ENCODE results near the gene EXOSC7.
A peak's percentile ranks its signal among the peaks of the same experiment; 100 is the strongest.
"Not testable (repeated sequence)": the region's sequence is repeated elsewhere in the genome, so short reads cannot be mapped to it uniquely, and the experiment has no call there.

Gene EXOSC7

GRCh38 chr3:45037720-45038455, 61.8 kb downstream of the EXOSC7 start:
- H3K4me3 ChIP-seq (ENCODE audit: low read length): no peak overlapping the region
- peak; percentile 96 for DNase-seq (ENCODE audit: low read depth, low spot score)

GRCh38 chr3:45041666-45042065, 65.6 kb downstream of the EXOSC7 start:
- DNase-seq (ENCODE audit: low read depth, low spot score): peak; percentile 76
- H3K4me3 ChIP-seq (ENCODE audit: low read length): no peak overlapping the region

- no peak overlapping the region for H3K4me3 ChIP-seq (ENCODE audit: low read length)
- no peak for DNase-seq (ENCODE audit: low read depth, low spot score)
Observed at GRCh38 chr3:45042162-45042561, 66.1 kb downstream of the EXOSC7 start.

- DNase-seq (ENCODE audit: low read depth, low spot score): no peak
- no peak overlapping the region for H3K4me3 ChIP-seq (ENCODE audit: low read length)
Observed at GRCh38 chr3:45043728-45044299, 67.8 kb downstream of the EXOSC7 start.

DNA sequence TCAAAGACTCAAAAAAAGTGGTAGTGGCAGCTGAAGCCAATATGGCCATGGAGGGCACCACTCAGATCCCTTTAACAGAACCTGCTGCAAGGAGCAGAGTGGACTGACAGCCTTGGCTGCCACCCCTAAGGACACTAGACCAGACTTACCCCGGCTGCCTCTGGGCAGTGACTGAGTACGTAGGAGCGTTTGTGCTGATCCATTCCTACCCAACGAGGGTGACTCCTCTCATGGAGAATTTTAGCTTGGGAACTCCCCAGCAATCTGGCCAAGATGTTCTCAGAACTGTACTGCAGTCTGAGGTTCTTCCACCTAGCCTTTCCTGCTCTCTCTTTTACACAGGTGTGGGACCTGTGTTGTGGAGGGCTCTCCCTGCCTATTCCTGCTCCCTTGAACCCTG, 72.2 kb downstream of the EXOSC7 start:
- H3K4me3 ChIP-seq (ENCODE audit: low read length): no peak overlapping the region
- DNase-seq (ENCODE audit: low read depth, low spot score): no peak

GRCh38 chr3:45049807-45050206, 73.8 kb downstream of the EXOSC7 start:
- DNase-seq (ENCODE audit: low read depth, low spot score): no peak
- no peak overlapping the region for H3K4me3 ChIP-seq (ENCODE audit: low read length)

DNA sequence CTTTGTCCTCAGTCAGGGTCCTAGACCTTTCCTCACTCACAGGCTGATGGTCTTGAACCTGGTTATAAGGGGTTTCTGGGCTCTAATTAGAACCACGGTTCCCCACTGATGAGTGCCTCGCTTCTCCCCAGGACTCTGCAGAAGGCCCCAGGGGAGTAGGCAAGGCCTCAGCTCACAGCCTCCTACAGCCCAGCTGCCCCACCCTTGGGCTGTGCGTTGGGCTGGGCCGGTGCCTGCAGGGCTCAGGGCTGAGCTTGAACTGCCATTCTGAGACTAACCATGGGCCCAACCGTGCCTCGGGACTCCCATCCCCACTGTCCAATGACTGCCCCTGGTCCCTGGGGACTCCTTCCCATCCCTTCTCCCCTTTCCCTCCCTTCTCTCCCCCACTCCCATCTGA, 75.6 kb downstream of the EXOSC7 start:
- no peak for DNase-seq (ENCODE audit: low read depth, low spot score)
- H3K4me3 ChIP-seq (ENCODE audit: low read length): no peak overlapping the region

DNA sequence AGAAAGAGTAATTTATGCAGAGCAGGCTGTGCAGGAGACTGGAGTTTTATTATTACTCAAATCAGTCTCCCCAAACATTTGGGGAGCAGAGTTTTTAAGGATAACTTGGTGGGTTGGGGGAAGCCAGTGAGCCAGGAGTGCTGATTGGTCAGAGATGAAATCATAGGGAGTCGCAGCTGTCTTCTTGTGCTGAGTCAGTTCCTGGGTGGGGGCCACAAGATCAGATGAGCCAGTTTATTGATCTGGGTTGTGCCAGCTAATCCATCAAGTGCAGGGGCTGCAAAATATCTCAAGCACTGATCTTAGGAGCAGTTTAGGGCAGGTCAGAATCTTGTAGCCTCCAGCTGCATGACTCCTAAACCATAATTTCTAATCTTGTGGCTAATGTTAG, 77.8 kb downstream of the EXOSC7 start:
- not testable (repeated sequence) for DNase-seq (ENCODE audit: low read depth, low spot score); H3K4me3 ChIP-seq (ENCODE audit: low read length)

DNA sequence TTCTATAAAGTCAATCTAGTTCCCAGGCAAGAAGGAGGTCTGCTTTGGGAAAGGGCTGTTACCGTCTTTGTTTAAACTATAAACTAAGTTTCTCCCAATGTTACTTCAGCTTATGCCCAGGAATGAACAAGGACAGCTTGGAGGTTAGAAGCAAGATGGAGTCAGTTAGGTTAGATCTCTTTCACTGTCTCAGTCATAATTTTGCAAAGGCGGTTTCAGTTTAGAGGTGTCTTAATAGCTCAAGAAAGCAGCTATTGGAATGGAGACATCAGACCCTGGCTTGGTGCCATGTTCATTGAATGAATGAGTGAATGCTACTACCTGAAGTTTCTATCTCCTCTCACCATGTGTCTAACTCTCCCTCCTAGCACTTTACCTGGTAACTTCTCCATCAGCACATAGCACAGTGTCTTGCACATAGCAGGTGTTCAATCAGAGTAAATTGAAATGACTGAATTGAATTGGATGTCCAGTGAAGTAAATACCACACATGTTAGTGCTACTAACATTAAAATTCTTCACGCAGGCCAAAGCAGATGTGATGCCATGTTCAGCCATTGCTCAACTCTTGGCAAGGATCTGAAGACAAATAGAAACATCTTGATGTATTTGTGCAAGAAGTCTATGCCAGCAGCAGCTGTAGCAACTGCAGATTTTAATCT, 78.3 kb downstream of the EXOSC7 start:
- no peak for DNase-seq (ENCODE audit: low read depth, low spot score)
- H3K4me3 ChIP-seq (ENCODE audit: low read length): no peak overlapping the region

DNA sequence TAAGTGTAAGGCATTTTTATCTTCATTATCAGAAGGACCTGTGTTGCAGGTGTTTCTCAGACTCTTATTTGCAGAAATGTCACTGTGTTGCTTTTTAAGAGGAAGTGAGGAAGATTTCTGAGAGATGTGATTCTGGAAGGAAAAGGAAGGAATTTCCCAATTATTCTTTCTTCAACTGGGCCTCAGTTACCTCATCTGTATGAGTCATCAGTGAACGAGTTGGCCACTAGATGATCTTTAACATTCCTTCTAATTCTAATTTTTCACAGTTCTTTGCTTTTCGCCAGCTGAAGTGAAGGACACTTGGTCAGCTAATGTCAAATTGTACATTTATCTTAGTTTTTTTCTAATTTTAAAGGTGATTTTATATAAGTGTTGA, 79.0 kb downstream of the EXOSC7 start:
- no peak overlapping the region for H3K4me3 ChIP-seq (ENCODE audit: low read length)
- no peak for DNase-seq (ENCODE audit: low read depth, low spot score)

DNA sequence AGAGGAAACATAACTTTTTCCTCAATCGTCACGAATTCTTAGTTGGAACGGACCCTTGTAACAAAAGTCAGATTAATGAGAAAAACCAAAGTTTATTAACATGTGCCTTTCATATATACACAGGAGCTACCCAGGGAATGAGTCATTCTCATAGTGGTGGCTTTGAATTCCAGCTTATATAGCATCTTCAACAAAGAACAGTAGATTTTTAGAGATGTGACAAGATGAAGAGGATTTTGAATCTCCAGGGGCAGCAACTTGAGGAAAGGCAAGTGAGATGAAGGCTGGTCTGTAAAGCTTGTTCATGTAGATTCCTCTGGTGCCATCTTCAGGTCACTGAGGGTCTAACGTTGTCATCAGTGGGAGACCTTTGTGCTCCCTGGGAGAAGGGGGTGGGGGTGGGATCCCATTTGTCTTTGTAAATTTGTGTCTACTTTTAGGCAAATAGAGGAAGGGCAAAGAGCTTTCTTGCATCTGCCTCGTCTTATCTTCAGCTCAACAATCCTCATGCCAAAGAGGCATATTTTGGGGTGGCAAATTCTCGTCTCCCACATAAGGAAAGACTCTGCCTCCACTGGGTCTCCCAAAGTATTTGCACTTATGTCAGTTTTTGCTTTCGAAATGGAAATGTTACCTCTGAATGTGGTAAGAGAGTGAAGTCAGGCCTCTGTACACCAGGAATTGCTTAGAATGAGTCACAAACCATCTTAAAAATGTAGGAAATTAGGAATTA, 79.5 kb downstream of the EXOSC7 start:
- DNase-seq (ENCODE audit: low read depth, low spot score): peak; percentile 37
- H3K4me3 ChIP-seq (ENCODE audit: low read length): no peak overlapping the region

GRCh38 chr3:45056608-45057301, 80.7 kb downstream of the EXOSC7 start:
- no peak overlapping the region for H3K4me3 ChIP-seq (ENCODE audit: low read length)
- no peak for DNase-seq (ENCODE audit: low read depth, low spot score)

DNA sequence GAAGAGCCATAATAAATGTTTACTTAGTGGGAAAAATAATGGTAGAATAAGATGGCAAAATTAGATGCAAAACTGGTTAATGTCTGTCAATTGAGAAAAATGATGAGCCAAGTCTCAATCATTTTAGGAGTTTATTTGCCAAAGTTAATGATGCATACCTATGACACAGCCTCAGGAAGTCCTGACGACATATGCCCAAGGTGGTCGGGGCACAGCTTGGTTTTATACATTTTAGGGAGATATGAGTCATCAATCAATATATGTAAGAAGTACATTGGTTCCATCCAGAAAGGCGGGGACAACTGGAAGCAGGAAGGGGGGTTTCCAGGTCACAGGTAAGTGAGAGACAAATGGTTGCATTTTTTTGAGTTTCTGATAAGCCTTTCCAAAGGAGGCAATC, 81.5 kb downstream of the EXOSC7 start:
- no peak overlapping the region for H3K4me3 ChIP-seq (ENCODE audit: low read length)
- DNase-seq (ENCODE audit: low read depth, low spot score): no peak

- no peak overlapping the region for H3K4me3 ChIP-seq (ENCODE audit: low read length)
- DNase-seq (ENCODE audit: low read depth, low spot score): no peak
Observed at GRCh38 chr3:45059132-45059531, 83.1 kb downstream of the EXOSC7 start.

- no peak for DNase-seq (ENCODE audit: low read depth, low spot score)
Observed at GRCh38 chr3:45060165-45060892, 84.3 kb downstream of the EXOSC7 start.

More at GRCh38 chr3:45060165-45060892, 84.3 kb downstream of the EXOSC7 start:
- H3K4me3 ChIP-seq (ENCODE audit: low read length): no peak overlapping the region

Measured in Jurkat, Clone E6-1 (cell line).